ENCODE results near the gene GNG8. TPM values are rescaled to one million over a fixed set of nuclear protein-coding genes. Genes with fewer than 3 reads are reported as not detected.

Gene GNG8
- total RNA-seq, 4 donors from 2014 or later, result not detected

DNA sequence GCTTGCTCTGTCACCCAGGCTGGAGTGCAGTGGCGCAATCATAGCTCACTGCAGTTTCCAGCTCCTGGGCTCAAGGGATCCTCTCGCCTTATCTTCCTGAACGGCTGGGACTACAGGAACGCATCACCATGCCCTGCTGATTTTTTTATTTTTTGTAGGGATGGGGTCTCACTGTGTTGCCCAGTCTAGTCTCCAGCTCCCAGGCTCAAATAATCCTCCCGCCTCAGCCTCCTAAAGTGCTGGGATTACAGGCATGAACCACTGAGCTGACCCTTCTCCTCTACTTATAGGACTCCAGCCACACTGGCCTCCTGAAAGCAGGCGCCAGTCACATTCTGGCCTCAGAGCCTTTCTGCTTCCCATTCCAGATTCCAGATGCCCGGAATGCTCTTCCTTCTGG lies 14.4 kb upstream of the GNG8 start:
- TF ChIP-seq POLR2AphosphoS5 (IDR thresholded peaks at IDR 0.05) (no peak), POLR2A (IDR thresholded peaks at IDR 0.05) (no peak), EP300 (IDR thresholded peaks at IDR 0.05; ENCODE audit: low read depth) (no peak)
- TF ChIP-seq, protein P1, sequence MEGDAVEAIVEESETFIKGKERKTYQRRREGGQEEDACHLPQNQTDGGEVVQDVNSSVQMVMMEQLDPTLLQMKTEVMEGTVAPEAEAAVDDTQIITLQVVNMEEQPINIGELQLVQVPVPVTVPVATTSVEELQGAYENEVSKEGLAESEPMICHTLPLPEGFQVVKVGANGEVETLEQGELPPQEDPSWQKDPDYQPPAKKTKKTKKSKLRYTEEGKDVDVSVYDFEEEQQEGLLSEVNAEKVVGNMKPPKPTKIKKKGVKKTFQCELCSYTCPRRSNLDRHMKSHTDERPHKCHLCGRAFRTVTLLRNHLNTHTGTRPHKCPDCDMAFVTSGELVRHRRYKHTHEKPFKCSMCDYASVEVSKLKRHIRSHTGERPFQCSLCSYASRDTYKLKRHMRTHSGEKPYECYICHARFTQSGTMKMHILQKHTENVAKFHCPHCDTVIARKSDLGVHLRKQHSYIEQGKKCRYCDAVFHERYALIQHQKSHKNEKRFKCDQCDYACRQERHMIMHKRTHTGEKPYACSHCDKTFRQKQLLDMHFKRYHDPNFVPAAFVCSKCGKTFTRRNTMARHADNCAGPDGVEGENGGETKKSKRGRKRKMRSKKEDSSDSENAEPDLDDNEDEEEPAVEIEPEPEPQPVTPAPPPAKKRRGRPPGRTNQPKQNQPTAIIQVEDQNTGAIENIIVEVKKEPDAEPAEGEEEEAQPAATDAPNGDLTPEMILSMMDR (IDR thresholded peaks at IDR 0.05), result no peak
- Histone ChIP-seq H3K27ac (peak overlapping the region in 1 of 4 donors; percentile 3), H3K9me3 (no peaks in the 10 kb centered on the region), H3K36me3 (no peaks in the 10 kb centered on the region), H3K4me1 (peaks cover 0 to 16% (median 8%) of the 10 kb centered on the region in 4 donors), H3K4me3 (no peak overlapping the region), H3K27me3 (peaks cover 45% of the 10 kb centered on the region)
- intact Hi-C loops (cut with DNase I; ENCODE audit: low total_unique reads), result no loop called here
- in situ Hi-C loops (cut with MboI; ENCODE audit: low pct_ligation_motif_present in 1 of 4, low pct_unique_long_range_greater_than_20kb in 1 of 4, low sequenced_read_pairs in 3 of 4), result no loop called here
- 80 to 86% methylated on average over 4 to 7 of the region's 7 CpGs for WGBS, 2 donors (ENCODE audit: low coverage in 1 of 2)
- no peak for DNase-seq

GRCh38 chr19:46648961-46649960 lies 13.3 kb upstream of the GNG8 start:
- no peak for DNase-seq
- Histone ChIP-seq H3K9me3 (no peaks in the 10 kb centered on the region), H3K27ac (no peak overlapping the region), H3K36me3 (no peaks in the 10 kb centered on the region), H3K27me3 (peaks cover 36% of the 10 kb centered on the region), H3K4me1 (peaks cover 4 to 9% (median 6%) of the 10 kb centered on the region in 4 donors), H3K4me3 (no peak overlapping the region)
- in situ Hi-C loops (cut with MboI; ENCODE audit: low pct_ligation_motif_present in 1 of 4, low pct_unique_long_range_greater_than_20kb in 1 of 4, low sequenced_read_pairs in 3 of 4), result no loop called here
- no peak for TF ChIP-seq POLR2AphosphoS5 (IDR thresholded peaks at IDR 0.05)
- WGBS, 2 donors (ENCODE audit: low coverage in 1 of 2), result 56 to 69% methylated on average over 28 to 55 of the region's 144 CpGs
- intact Hi-C loops (cut with DNase I; ENCODE audit: low total_unique reads), result no loop called here

DNA sequence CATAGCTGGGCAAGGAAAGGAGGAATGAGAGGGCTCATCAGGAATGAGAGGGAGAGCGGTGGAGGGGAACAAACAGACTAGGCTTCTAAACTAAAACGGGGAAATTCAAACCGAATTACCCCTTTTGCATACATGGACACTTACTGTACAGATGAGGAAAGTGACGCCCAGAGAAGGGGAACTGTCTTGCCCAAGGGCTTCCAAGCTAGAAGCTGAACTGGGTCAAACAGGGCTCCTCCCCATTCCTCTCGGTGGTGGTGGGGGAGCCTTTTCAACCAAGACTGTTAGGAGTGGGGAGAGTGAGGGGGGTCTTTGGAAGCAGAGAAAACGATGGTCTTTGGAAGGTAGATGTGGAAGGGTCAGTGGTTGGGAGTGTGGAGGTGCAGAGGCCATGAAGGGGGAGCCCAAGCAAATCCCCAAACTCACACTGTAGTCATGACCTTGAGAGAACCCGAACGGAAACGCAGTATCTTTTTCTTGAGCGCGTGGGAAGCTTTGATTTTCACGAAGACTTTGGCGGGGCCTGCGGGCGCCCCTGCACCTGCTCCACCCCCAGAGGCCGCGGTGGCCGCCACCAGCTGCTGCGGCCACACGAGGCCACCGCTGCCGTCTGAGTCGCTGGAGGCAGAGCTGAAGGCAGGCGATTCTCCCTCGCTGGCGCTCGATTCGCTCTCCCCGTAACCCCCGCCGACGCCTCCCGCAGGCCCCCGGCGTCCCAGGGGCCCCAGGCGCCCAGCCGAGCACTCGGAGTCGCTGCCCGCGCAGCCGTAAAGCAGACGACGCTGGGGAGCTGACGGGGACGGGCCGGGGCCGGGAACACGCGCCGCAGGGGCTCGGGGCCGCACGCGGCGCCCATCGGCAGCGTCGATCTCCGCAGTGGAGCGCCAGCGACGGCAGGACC lies 12.3 kb upstream of the GNG8 start:
- in situ Hi-C loops (cut with MboI; ENCODE audit: low pct_ligation_motif_present in 1 of 4, low pct_unique_long_range_greater_than_20kb in 1 of 4, low sequenced_read_pairs in 3 of 4), result no loop called here
- Histone ChIP-seq H3K36me3 (no peaks in the 10 kb centered on the region), H3K4me1 (peaks cover 3 to 5% (median 4%) of the 10 kb centered on the region in 4 donors), H3K9me3 (no peaks in the 10 kb centered on the region), H3K4me3 (no peak overlapping the region), H3K27me3 (peaks cover 36% of the 10 kb centered on the region), H3K27ac (no peak overlapping the region)
- intact Hi-C loops (cut with DNase I; ENCODE audit: low total_unique reads), result no loop called here
- TF ChIP-seq POLR2AphosphoS5 (IDR thresholded peaks at IDR 0.05), result no peak
- TF ChIP-seq POLR2A (IDR thresholded peaks at IDR 0.05), result no peak
- TF ChIP-seq, protein P1 (IDR thresholded peaks at IDR 0.05), result no peak
- TF ChIP-seq EP300 (IDR thresholded peaks at IDR 0.05; ENCODE audit: low read depth), result no peak
- 17 to 79% methylated on average over 1 to 62 of the region's 63 CpGs for WGBS, 2 donors (ENCODE audit: low coverage in 1 of 2)
- DNase-seq, result no peak

DNA sequence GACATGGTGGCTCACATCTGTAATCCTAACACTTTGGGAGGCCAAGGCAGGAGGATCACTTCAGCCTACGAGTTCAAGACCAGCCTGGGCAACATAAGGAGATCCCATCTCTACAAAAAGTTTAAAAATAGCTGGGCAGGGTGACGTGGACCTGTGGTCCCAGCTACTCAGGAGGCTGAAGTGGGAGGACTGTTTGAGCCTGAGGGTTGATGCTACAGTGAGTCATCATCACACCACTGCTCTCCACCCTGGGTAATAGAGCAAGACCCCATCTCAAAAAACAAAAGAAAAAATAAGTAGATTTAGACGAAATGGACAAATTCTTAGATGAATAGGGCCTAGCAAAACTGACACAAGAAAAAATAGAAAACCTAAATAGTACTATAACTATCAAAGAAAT lies 10.4 kb upstream of the GNG8 start:
- Histone ChIP-seq H3K4me1 (peaks cover 0 to 4% (median 3%) of the 10 kb centered on the region in 4 donors), H3K4me3 (no peak overlapping the region), H3K27ac (no peak overlapping the region), H3K27me3 (peaks cover 40% of the 10 kb centered on the region), H3K9me3 (no peaks in the 10 kb centered on the region), H3K36me3 (no peaks in the 10 kb centered on the region)
- WGBS, 2 donors (ENCODE audit: low coverage in 1 of 2), result 65 to 70% methylated on average over 2 to 3 of the region's 3 CpGs
- no peak for DNase-seq
- no peak for TF ChIP-seq POLR2A (IDR thresholded peaks at IDR 0.05)
- no peak for TF ChIP-seq EP300 (IDR thresholded peaks at IDR 0.05; ENCODE audit: low read depth)
- no peak for TF ChIP-seq POLR2AphosphoS5 (IDR thresholded peaks at IDR 0.05)
- TF ChIP-seq, protein P1 (IDR thresholded peaks at IDR 0.05), result no peak
- intact Hi-C loops (cut with DNase I; ENCODE audit: low total_unique reads), result no loop called here
- in situ Hi-C loops (cut with MboI; ENCODE audit: low pct_ligation_motif_present in 1 of 4, low pct_unique_long_range_greater_than_20kb in 1 of 4, low sequenced_read_pairs in 3 of 4), result no loop called here
